Adipose tissue (tissue), 3 donors: ENCODE data around the gene PTPRC. TPM values are rescaled to one million over a fixed set of nuclear protein-coding genes. Genes with fewer than 3 reads are reported as not detected.

Experiments used
- H3K27ac ChIP-seq: one replicate; pipeline ENCODE4 v1.5.1; 2013; ENCODE audit warnings: low read depth, low read length
- WGBS, 3 donors: extraction: QIAGEN DNeasy Blood & Tissue Kit; methylation state at CpG; one replicate each; pipeline ENCODE4 v1.1.7; 2013; 5-methylcytosine and 5-hydroxymethylcytosine counted together
- polyA plus RNA-seq, 3 donors: library from polyadenylated mRNA; stranded (reverse); fragments of 200-250 nt; gene quantifications; one replicate each; pipeline ENCODE4 v1.2.3, GENCODE V29; 2013
- donor health status: healthy with polysubstance abuse.
- donor health status: Bipolar disorder and iron deficiency.
- donor health status: healthy.

Gene PTPRC
- polyA plus RNA-seq, 3 donors = 3.8 to 23.8 (median 12.6) TPM

DNA sequence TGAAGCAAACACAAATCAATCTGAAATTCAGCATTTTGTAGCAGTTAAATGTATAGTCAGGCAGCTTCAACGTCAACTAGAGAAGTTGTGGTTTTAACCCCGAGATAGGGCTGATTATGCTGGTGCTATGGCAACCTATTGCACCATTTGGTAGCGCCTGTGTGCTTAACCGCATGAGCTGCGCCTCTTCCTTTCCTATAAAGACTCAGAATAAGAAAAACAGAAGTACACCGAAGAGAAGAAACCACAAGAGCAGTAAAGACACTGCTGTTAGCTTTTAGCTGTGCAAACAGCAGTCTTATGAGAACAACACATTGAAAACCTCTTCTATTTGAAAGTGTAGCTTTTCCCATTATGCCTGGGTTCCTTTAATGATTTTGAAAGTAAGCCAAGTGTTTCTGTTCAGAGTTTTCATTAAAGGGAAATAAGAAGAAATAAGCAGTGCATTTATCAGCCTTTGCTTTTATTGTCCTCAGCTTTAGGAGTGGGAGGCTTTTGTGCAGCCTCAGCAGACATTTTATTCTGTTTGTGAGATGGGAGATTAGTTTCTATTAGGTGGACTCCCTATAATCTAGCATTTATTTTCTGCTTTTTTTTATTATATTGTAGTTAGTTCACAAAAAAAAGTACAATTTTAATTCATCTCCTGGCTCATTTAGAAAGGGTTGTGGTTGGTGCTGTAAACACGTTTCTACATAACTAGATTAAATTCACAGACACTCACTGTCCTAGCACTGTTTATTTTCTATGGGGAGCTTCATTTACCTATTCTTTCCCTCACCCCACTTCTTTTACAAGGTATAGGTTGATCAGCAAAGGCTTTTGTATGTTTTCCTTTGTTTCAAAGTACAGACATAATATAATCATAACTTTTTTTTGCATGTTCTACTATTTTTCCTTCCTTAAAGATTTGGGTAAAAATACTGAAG is 43.3 kb downstream of the PTPRC start:
- 11 to 17% (median 13%) methylated on average over 7 of the region's 7 CpGs for WGBS, 3 donors
- no peak overlapping the region for H3K27ac ChIP-seq

DNA sequence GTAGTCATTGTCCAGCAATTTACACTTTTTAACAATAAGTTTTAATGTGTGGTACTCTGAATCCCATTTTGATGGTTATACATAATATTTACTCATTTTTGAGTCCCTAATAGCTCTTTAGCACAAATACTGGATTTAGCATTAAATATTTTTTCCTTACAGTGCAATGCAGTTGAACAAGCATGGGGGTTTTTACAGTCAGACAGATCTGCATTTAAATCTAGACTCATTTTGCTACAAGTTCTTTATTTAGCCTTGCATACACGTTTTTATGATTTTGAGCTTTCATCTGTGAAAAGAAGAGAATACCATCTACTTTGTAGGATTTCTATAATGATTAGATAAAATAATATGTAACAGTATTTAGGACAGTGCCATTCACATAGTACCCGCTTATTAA is 44.0 kb downstream of the PTPRC start:
- H3K27ac ChIP-seq = no peak overlapping the region
- WGBS, 3 donors = 66 to 74% (median 66%) methylated on average over 2 of the region's 2 CpGs

DNA sequence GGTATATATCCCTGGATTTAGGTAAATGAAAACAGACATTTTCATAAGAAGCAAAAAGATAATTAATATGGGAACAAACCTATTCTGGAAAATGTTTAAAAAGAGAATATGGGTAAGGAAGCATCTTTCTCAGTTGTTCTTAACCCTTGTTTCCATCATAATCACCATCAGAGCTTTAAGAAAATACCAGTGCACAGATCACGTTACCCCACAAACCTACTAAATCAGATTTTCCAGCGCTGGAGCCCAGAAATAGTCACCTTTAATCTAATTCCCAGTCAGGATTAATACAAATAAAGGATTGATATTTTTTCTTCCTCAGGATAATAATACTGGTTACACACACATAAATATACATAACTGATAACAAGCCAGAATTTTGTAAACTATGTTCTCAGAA is 44.6 kb downstream of the PTPRC start:
- no peak overlapping the region for H3K27ac ChIP-seq
- WGBS, 3 donors = 85 to 88% (median 88%) methylated on average over 2 of the region's 2 CpGs

DNA sequence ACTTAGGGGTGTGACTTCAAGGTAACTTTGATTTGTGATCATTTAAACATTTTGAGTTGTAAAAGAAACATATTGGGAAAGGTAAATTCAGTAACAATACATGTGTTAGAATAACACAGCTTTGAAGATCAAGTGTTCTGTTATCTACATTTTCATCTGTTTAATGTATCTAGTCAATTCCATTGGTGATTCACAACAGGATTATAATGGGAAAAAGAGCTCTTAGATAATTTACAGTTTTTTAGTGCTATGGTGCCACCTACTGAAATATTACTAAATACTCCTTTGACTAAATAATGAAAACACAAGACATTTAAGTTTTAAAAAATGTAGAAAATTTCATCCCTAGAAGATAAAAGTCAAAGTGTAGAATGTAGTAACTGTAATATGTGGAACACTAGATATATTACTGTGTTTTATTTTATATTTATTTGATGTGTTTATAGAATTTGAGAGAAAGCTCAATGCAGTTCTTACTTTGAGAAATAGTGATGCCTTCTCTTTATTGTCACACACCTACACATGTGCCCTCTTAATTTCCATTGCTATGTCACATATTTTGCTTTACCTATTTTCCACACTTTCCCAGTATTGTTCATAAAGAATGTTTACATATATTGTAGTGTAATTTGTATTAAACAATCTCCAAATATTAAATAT is 47.4 kb downstream of the PTPRC start:
- H3K27ac ChIP-seq = no peak overlapping the region

DNA sequence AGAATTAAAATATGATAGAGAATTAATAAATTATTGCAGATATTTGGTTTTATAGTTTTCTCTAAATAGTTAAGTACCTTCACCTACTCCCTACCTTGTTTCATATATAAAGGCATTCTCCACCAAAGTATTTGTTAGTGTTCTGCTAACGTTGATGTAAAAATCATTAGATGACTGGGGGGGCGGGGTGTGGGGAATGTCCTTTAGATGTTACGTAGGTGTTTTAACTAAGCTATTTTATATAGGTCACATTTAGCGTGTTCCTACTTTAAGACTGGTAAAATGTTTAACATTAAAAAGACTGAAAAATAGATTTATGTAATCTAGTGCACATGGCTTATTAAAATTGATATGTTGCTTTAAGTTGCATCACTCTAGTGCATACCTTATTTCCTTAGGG is 48.6 kb downstream of the PTPRC start:
- H3K27ac ChIP-seq = no peak overlapping the region
- WGBS, 3 donors = 80 to 86% (median 80%) methylated on average over 4 of the region's 4 CpGs

DNA sequence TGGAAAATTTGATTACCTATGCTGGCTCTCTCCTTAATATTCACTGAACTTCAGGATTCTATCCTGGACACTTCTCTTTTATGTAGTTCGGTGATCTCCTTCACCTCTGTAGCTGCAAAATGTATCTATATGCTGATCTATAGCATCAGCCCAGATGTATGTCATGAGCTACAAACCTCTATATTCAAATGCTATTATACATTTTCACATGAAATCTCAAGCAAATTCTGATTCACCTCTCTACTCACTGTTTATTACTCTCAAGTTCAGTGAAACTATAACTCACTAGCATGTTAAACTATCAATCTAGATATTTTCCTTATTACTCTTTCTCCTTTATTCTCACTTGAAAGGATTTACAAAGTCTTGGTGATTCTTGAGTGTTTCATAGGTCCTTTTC is 52.2 kb downstream of the PTPRC start:
- WGBS, 3 donors = 93 to 100% (median 95%) methylated on average over 1 of the region's 1 CpG
- no peak overlapping the region for H3K27ac ChIP-seq

DNA sequence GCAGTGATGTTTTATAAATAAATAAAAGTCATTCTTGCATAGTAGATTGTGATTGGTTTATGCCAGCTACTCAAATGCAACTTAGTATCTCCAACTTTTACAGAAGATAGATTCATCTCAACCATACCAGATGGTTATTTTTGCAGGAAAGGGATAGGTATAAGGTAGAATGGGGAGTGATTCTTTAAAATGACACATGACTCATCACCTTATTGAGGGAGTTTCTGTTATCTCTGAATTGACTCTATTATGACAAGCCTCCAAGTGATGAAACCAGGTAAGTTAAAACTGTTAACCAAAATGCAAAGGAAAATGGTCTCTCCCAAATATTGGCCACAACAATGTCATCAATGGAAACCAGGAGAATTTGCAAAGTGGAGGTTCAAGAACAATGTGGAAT is 54.5 kb downstream of the PTPRC start:
- no peak overlapping the region for H3K27ac ChIP-seq

DNA sequence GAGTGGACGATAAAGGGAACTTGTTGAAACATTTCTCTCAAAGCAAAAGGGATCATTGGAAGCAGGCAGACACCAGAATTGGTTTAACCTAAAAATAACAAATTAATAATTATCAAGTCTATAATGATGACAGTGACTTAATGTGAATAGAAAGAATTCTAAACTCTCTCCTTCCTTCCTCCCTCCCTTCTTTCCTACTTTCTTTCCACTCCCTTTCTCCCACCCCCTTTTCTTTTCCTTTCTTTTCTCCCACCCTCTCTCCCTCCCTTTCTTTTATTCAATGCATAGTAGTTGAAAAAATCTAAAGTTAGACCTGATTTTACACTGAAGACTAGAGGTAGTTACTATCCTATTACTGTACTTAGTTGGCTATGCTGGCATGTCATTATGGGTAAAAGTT is 55.7 kb downstream of the PTPRC start:
- WGBS, 3 donors = 73 to 97% (median 80%) methylated on average over 1 of the region's 1 CpG
- no peak overlapping the region for H3K27ac ChIP-seq

DNA sequence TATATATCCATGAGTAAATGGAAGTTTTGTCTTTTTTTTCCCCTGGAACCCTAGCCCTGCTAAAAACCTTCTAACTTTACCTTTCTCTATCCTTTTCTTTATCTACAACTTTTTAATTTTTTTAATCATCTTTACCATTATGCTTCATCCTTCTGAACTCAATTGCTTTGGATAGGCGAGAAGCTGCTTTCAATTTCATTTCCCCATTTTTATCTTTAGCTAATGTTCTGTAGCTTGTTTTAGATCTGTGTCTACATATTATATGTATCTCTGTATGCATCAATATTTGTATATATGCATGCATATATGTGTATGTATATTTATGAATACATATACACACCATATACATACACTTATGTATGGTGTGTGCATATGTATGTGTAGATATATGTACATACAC is 57.4 kb downstream of the PTPRC start:
- no peak overlapping the region for H3K27ac ChIP-seq
- WGBS, 3 donors = 84 to 100% (median 95%) methylated on average over 1 of the region's 1 CpG

DNA sequence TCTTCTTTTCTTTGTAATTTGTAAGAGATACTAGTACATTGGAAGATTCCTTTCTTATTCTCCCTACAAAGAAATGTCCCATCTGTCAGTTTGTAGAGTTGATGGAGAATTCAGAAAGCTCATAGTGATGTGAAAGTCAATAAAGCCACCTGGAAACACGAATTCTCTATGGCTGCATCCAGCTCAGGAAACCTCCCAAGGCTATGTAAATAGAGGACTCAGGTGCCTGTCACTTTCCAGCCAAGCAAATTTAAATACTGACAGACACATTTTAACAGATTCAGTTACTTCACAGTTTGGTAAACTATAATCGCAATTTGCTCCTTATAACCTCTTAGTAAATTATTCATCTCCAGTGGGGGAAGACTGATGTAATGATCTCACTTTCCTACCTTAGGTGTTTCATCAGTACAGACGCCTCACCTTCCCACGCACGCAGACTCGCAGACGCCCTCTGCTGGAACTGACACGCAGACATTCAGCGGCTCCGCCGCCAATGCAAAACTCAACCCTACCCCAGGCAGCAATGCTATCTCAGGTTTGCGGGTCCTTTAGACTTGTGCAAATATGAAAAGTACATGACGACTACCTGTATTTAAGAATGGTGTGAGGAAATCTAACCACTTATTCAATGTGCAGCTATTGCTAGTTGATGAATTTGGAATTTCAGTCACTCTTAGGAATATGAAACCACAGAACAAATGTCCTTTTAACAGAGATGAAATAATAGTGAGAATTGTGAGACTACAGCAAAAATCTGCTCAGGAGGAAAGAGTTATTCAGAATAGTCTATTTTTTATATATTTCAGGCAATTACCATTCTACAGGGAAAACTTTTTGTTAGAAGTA is 60.6 kb downstream of the PTPRC start:
- WGBS, 3 donors = 10 to 46% (median 46%) methylated on average over 13 of the region's 13 CpGs
- no peak overlapping the region for H3K27ac ChIP-seq

DNA sequence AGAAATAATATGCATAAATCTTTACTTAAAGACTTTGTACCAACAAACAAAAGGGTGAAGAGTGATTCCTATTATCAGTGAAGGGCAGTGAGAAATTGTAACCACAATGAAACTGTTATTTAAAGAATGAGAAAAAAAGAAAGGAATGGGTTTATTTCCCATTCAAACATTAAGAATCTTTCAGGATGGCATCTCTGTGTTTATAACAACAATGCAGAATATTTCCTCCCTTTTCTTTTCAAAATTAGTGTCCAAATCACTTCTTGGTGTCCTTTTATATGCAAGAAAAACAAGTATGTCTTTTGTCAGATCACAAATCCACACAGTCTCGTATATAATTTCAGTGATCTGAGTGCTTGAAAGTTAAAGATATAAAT is 61.2 kb downstream of the PTPRC start:
- 78 to 86% (median 81%) methylated on average over 1 of the region's 1 CpG for WGBS, 3 donors
- H3K27ac ChIP-seq = no peak overlapping the region

DNA sequence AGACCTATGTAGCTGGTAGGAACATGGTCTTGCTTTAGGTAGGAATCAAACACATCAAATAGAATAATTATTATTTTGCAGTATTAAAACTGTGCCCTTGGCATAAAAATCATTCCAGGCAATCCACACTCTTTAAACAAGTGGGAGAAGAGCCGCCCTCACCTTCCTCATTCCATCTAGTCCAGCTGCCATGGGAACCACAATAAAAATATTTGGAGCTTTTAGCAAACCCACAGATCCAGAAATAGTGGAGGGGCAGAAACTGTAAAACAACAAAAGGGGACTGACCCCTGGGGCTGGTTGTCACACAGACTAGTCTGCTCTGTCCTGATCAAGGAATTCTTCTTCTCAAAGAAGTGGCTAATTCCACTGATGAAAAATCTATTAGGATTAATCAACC is 61.6 kb downstream of the PTPRC start:
- 69 to 84% (median 73%) methylated on average over 1 of the region's 1 CpG for WGBS, 3 donors
- H3K27ac ChIP-seq = no peak overlapping the region

DNA sequence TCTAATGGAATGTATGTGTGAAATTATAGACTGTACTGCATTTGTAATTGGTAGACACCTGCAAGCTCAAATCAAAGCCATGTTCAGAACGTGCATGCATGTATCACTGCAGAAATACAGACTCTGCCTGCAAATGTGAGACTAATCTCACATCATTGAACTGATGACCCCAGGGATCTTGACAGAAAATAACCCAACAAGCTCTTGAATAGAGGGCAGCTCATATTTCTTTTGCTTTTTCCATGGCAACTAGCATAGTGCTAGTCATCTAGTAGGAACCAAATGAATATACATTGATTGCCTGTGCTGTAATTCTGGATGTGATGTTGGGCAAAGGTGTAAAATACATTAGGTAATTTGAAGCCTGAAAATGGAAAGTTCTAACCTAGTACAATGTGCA is 62.4 kb downstream of the PTPRC start:
- 31 to 71% (median 69%) methylated on average over 1 of the region's 1 CpG for WGBS, 3 donors
- no peak overlapping the region for H3K27ac ChIP-seq

DNA sequence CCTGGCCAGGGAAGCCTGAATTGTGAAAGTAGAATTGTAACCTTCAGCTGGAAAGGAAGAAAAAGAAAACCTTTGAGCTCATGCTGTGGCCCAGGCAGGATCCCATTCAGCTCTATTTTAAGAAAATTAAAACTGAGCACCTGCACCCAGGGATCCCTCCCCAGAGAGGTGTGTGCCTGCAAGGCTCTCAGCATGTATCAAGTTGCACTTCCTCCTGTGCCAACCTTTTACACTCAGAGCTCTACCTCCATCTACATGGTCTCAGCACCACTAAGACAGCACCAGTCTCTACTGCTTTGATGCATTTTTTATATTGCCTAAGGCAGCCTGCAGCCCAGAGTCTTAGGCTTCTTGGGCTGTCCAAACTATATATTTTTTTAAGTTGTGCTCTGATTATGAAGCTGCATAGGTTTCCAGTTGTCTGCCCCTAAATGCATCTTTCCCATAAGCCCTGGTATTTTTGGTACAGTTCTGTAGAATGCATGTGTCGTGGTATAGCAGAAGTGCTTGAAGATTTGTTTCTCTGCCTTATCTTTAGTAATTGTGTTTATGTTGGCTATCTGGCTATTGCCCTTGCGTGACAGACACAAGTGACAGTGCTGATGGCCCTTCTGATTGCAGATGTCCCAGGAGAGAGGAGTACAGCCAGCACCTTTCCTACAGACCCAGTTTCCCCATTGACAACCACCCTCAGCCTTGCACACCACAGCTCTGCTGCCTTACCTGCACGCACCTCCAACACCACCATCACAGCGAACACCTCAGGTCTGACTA is 63.1 kb downstream of the PTPRC start:
- 85 to 93% (median 88%) methylated on average over 4 of the region's 4 CpGs for WGBS, 3 donors
- no peak overlapping the region for H3K27ac ChIP-seq

DNA sequence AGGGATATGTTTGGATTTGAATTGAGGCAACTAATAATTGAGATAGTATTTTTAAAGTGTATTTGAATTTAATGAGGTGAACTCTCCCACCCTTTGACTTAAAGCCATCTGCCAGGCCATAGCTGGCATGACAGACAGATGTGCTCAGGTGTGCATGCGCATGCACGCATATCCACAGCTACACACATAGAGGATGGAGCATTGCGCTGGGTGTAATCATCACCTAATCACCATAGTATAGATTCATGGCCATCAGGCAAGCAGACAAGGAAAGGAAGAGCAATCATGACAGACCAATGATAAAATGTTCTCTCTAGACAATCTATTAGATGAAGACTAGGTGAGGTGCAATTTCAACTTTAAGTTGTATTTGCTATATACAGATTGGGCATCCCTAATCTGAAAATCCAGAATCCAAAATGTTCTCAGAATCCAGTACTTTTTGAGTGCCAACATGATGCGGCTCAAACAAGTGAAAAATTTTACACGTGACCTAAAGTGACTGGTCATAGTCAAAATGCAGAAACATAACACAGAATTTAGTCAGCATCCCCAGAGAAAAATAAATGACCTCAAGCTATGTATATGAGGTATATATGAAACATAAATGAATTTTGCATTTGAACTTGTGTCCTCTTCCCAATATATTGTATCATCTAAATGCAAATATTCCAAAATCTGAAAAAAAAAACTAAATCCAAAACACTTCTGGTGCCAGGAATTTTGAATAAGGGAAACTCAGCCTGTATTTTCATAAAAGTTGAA is 70.1 kb downstream of the PTPRC start:
- 88 to 98% (median 97%) methylated on average over 5 of the region's 5 CpGs for WGBS, 3 donors
- H3K27ac ChIP-seq = no peak overlapping the region

DNA sequence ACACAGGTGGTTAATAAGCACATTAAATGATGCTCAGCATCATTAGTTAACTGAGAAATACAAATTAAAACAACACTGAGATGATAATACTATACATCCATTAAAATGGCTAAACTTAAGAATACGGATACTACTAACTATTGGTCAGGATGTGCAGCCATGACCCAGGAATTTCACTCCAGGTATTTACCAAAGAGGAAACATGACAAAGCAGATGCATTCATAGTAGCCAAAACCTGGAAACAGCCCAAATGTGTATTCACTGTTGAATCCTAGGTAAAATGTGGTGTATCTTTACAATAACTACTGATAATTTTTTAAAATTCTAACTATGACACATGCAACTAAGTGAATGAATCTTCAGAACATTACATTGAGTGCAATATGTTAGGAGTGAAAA is 73.0 kb downstream of the PTPRC start:
- 79 to 90% (median 83%) methylated on average over 1 of the region's 1 CpG for WGBS, 3 donors
- H3K27ac ChIP-seq = no peak overlapping the region

DNA sequence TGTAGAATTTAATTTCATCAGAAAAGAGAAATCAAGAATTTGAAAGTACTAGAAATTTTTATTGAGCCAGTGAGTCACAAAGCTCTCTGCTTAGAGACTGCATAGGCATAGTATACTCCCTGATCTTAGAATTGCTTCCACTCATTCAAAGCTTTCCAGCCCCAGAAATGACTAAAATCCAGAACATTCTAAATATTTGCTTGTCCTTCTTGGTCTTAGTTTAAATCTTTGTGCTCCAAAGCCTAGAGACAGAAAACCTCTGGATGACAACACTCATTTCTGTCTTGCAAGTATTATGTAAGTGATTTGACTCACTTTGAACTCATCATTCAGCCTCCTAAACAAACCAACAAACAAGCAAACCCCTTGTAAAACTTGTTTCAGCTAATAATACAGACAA is 74.2 kb downstream of the PTPRC start:
- no peak overlapping the region for H3K27ac ChIP-seq

DNA sequence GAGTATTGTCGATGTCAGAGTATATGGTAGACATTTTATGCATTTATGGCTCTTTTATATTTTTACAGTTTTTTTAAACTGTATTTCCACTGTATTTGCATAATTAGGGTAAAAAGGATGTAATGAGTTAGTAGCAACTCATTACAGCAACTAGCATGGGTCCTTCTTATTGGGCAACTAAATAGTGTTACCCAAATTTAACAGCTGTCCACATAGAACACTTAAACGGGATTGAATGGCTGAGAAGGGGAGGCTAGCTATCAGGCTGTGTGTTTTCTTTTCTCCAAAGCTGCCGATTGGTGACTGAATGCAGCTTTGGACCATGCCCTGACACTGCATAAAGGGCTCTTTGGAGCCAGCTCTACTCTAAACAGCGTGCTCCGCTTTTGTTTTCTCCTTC is 75.4 kb downstream of the PTPRC start:
- H3K27ac ChIP-seq = no peak overlapping the region
- WGBS, 3 donors = 78 to 85% (median 85%) methylated on average over 5 of the region's 5 CpGs
